Pons (tissue), 1 donor: Measurements from ENCODE around the gene KLF15.
A peak's percentile ranks its signal among the peaks of the same experiment; 100 is the strongest.

Experiments
- DNase-seq: peaks from one replicate; pipeline ENCODE4 v3.0.0-alpha.2; 2016; ENCODE audit warnings: low spot score

KLF15 gene

GRCh38 chr3:126360714-126361060 lies 3.5 kb upstream of the KLF15 start:
- no peak for DNase-seq

- no peak for DNase-seq
Measured at GRCh38 chr3:126360046-126360713, 3.0 kb upstream of the KLF15 start.

- no peak for DNase-seq
Measured at GRCh38 chr3:126358816-126359181, 1.6 kb upstream of the KLF15 start.

- DNase-seq, result peak; percentile 34
Measured at GRCh38 chr3:126358038-126358815, 1.0 kb upstream of the KLF15 start.

- no peak for DNase-seq
Measured at GRCh38 chr3:126356373-126357264, 589 bp downstream of the KLF15 start.

GRCh38 chr3:126355777-126356372 lies 1.3 kb downstream of the KLF15 start:
- DNase-seq, result peak; percentile 95

- no peak for DNase-seq
Measured at GRCh38 chr3:126355251-126355650, 2.0 kb downstream of the KLF15 start.

GRCh38 chr3:126354776-126355175 lies 2.4 kb downstream of the KLF15 start:
- no peak for DNase-seq

- no peak for DNase-seq
Measured at GRCh38 chr3:126353694-126354321, 3.4 kb downstream of the KLF15 start.

- no peak for DNase-seq
Measured at GRCh38 chr3:126352476-126353454, 4.4 kb downstream of the KLF15 start.

- DNase-seq, result no peak
Measured at GRCh38 chr3:126351771-126352475, 5.3 kb downstream of the KLF15 start.

GRCh38 chr3:126351086-126351770 lies 6.0 kb downstream of the KLF15 start:
- DNase-seq, result no peak

- DNase-seq, result no peak
Measured at GRCh38 chr3:126350502-126351085, 6.6 kb downstream of the KLF15 start.

- no peak for DNase-seq
Measured at GRCh38 chr3:126349611-126350501, 7.4 kb downstream of the KLF15 start.

- DNase-seq, result no peak
Measured at GRCh38 chr3:126349071-126349470, 8.1 kb downstream of the KLF15 start.

- no peak for DNase-seq
Measured at GRCh38 chr3:126348308-126348920, 8.8 kb downstream of the KLF15 start.

GRCh38 chr3:126347543-126348161 lies 9.6 kb downstream of the KLF15 start:
- no peak for DNase-seq
